GM12874 (cell line): ENCODE measurements around the gene ARIH1.

ENCODE experiments used
- TF ChIP-seq, protein P1 (sequence below): IDR thresholded peaks from 2 replicates; pipeline ENCODE4 v1.5.1; 2011; ENCODE audit warnings: low read depth, mild to moderate bottlenecking, control low read depth, low read length, moderate library complexity; ENCODE audit not compliant: insufficient read depth

Gene ARIH1

DNA sequence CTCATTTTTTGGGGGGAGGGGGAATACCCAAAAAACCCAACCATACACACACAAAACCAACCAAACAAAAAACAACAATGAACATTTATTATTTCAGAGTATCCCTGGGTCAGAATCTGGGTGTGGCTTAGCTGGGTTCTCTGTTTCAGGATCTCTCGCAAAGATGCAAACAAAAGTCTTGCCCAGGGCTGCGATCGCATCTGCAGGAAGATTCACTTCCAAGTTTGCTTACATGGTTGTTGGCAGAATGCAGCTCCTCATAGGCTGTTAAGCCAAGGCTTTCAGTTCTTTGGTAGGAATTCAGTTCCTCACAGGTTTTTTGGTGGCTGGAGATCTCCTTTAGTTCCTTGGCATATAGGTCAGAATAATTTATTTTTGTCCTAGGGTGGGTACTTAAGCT lies 13.7 kb upstream of the ARIH1 start:
- TF ChIP-seq, protein P1, sequence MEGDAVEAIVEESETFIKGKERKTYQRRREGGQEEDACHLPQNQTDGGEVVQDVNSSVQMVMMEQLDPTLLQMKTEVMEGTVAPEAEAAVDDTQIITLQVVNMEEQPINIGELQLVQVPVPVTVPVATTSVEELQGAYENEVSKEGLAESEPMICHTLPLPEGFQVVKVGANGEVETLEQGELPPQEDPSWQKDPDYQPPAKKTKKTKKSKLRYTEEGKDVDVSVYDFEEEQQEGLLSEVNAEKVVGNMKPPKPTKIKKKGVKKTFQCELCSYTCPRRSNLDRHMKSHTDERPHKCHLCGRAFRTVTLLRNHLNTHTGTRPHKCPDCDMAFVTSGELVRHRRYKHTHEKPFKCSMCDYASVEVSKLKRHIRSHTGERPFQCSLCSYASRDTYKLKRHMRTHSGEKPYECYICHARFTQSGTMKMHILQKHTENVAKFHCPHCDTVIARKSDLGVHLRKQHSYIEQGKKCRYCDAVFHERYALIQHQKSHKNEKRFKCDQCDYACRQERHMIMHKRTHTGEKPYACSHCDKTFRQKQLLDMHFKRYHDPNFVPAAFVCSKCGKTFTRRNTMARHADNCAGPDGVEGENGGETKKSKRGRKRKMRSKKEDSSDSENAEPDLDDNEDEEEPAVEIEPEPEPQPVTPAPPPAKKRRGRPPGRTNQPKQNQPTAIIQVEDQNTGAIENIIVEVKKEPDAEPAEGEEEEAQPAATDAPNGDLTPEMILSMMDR: no peak

DNA sequence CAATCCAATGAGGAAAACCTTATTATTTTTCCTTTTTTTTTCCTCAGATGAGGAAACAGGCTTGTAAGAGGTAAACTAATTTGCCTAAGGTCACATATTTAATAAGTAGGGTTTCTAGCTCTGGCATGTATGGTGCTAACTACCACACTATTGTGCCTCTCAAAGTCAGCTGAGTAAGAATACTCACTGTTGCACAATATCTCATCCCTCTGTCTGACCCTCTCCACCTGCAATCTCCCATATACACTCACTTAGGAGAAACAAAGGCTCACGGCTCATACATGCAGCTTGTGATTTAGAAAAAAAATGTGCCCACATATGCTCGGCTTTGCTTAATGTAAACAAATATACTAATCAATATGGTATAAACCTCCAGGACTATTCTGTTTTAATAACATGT lies 10.4 kb upstream of the ARIH1 start:
- TF ChIP-seq, protein P1: no peak

DNA sequence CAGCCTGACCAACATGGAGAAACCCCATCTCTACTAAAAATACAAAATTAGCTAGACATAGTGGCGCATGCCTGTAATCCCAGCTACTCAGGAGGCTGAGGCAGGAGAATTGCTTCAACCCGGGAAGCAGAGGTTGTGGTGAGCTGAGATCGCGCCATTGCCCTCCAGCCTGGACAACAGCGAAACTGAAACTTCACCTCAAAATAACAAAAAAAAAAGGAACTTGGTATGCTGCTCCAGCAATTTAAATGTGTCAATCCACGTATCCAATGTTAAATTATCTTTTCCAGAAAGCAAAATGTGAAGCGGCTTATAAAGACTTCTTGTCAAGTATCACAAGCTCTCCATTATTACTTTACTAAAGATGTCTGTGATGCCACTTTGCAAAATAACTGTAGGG lies 9.9 kb upstream of the ARIH1 start:
- TF ChIP-seq, protein P1: no peak

DNA sequence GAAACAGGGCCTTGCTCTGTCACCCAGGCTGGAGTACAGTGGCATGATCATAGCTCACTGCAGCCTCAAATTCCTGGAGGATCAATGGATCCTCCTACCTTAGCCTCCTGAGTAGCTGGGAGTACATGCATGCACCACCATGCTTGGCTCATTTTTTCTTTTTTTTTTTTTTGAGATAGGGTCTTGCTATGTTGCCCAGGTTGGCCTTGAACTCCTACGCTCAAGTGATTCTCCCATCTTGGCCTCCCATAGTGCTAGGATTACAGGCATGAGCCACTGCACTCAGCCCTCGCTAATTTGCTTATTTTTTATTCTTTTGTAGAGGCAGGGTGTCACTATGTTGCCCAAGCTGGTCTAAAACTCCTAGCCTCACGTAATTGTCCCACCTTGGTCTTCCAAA lies 6.0 kb upstream of the ARIH1 start:
- TF ChIP-seq, protein P1: no peak

DNA sequence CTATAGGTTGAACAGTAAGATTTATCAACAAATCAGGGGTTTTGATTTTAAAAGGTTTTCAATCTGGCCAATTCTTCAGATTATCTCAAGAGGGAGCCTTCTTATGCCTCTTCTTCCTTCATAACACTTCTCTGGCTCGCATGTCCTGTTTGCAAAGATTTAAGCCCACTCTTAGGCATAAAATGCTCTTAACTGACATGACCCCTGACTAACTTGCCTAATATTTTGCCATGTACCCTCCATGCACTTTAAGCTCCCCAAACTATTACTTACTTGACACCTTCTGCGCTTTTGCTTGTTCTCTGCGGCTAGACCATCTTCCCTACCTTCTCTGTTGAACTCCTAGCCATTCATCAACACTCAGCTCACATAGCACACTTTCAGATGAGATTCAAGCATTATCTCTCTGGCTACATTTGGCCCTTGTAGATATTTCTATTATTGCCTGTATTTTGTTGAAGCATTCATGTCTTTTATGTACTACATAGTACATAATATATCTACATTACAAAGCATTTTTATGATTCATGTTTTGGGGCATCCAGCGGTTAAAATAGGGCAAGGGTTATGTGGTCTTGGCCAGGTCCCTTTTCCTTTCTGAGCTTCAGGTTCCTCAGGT lies 1.0 kb upstream of the ARIH1 start:
- TF ChIP-seq, protein P1: no peak

DNA sequence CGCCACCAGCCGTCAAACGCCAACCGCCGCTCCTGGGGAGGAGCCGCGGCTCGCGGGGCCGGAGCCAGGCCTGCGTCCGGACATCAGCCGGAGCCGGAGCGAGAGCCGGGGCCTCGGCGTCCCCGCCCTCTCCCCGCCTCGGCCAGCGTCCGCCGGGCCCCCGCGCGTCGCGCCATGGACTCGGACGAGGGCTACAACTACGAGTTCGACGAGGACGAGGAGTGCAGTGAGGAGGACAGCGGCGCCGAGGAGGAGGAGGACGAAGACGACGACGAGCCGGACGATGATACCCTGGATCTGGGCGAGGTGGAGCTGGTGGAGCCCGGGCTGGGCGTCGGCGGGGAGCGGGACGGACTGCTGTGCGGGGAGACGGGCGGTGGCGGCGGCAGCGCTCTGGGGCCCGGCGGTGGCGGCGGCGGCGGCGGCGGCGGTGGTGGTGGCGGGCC lies 359 bp downstream of the ARIH1 start:
- TF ChIP-seq, protein P1: no peak

DNA sequence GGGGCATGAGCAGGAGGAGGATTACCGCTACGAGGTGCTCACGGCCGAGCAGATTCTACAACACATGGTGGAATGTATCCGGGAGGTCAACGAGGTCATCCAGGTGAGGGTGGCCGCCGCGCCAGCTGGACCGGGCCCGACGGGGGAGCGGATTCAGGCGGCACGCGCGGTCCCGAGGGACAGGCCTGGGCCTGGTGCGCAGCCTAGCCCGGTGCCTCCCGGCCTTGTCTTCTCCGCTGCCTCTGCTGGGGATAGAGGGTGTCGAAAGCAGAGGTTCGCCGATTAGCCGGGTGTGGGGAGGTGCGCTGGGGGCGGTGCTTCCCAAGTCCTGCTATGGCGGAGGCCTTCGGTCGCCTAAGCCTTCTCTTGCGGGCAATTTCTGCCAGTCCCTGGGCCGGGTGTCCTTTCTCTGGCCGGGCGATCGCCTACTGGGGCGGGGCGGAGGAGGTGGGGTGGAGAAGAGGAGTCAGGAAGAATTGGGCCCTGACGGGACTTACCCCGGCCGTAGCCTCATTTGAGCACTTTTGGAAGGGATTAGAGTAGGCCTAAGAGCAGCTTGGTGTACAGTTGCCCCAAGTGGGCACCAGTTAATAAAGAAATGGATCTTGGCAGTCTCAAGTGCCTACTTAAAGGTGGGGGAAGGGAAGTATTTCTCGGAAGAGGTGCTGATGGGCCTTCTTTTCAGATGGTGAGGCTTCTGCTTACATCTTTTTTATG lies 940 bp downstream of the ARIH1 start:
- TF ChIP-seq, protein P1: no peak
